Measurements from ENCODE around the gene CWC27.
A peak's percentile ranks its signal among the peaks of the same experiment; 100 is the strongest.

The CWC27 gene

GRCh38 chr5:65043843-65044359, 275.2 kb downstream of the CWC27 start:
- no peak for DNase-seq

- no peak for DNase-seq
Measured at GRCh38 chr5:65047225-65047624, 278.5 kb downstream of the CWC27 start.

- DNase-seq, result no peak
Measured at GRCh38 chr5:65047948-65048690, 279.4 kb downstream of the CWC27 start.

GRCh38 chr5:65050140-65050539, 281.4 kb downstream of the CWC27 start:
- DNase-seq, result no peak

- no peak for DNase-seq
Measured at GRCh38 chr5:65050826-65051498, 282.2 kb downstream of the CWC27 start.

- DNase-seq, result no peak
Measured at GRCh38 chr5:65055938-65056337, 287.2 kb downstream of the CWC27 start.

GRCh38 chr5:65059681-65060598, 291.2 kb downstream of the CWC27 start:
- no peak for DNase-seq

GRCh38 chr5:65061250-65061973, 292.7 kb downstream of the CWC27 start:
- DNase-seq, result no peak

GRCh38 chr5:65061974-65062353, 293.2 kb downstream of the CWC27 start:
- no peak for DNase-seq

- DNase-seq, result peak; percentile 30
Measured at GRCh38 chr5:65062469-65063083, 293.8 kb downstream of the CWC27 start.

- no peak for DNase-seq
Measured at GRCh38 chr5:65065001-65065511, 296.3 kb downstream of the CWC27 start.

GRCh38 chr5:65066387-65067146, 297.8 kb downstream of the CWC27 start:
- no peak for DNase-seq

GRCh38 chr5:65067147-65067506, 298.4 kb downstream of the CWC27 start:
- no peak for DNase-seq
